HepG2 (cell line): ENCODE measurements around the gene MAN1C1. TPM values are rescaled to one million over a fixed set of nuclear protein-coding genes. Genes with fewer than 3 reads are reported as not detected.

Experiments used
- ARID5B ChIP-seq: IDR thresholded peaks from 2 replicates; pipeline ENCODE4 v1.4.0; 2020; ENCODE audit warnings: mild to moderate bottlenecking, missing genetic modification reagents
- ASH2L ChIP-seq: fragments of 300-600, 200-600 bp; sonication (generic); IDR thresholded peaks from 2 replicates; pipeline ENCODE4 v1.7.0; 2017; ENCODE audit warnings: low read depth, mild to moderate bottlenecking, moderate library complexity, mixed read lengths, low read length; ENCODE audit not compliant: insufficient read length
- CERS6 ChIP-seq: sonication (generic); formaldehyde crosslinking; IDR thresholded peaks from 2 replicates; pipeline ENCODE4 v1.5.0; 2020; ENCODE audit warnings: missing genetic modification reagents
- DNMT1 ChIP-seq: sonication (generic); formaldehyde crosslinking; IDR thresholded peaks from 2 replicates; pipeline ENCODE4 v1.5.1; 2020; ENCODE audit warnings: mild to moderate bottlenecking, missing genetic modification reagents
- EED ChIP-seq: sonication (generic); formaldehyde crosslinking; IDR thresholded peaks from 2 replicates; pipeline ENCODE4 v1.5.0; 2020; ENCODE audit warnings: mild to moderate bottlenecking, missing genetic modification reagents
- FOXO4 ChIP-seq: sonication (generic); formaldehyde crosslinking; conservative IDR thresholded peaks from 2 replicates; pipeline ENCODE4 v1.8.1; 2023; ENCODE audit warnings: missing genetic modification reagents
- GATAD1 ChIP-seq: IDR thresholded peaks from 2 replicates; pipeline ENCODE4 v1.6.1; 2016; ENCODE audit warnings: missing genetic modification reagents, missing compliant biosample characterization
- NCOA2 ChIP-seq: sonication (generic); formaldehyde crosslinking; IDR thresholded peaks from 2 replicates; pipeline ENCODE4 v1.8.0; 2022; ENCODE audit warnings: inconsistent platforms
- NFATC3 ChIP-seq: sonication (generic); formaldehyde crosslinking; IDR thresholded peaks from 2 replicates; pipeline ENCODE4 v1.5.1; 2020; ENCODE audit warnings: mild to moderate bottlenecking, missing genetic modification reagents
- PCBP2 ChIP-seq: fragments of 200-400 bp; formaldehyde crosslinking; optimal IDR thresholded peaks from 2 replicates; pipeline ENCODE3; 2018; ENCODE audit warnings: low read length, low read depth; ENCODE audit not compliant: poor library complexity, severe bottlenecking
- POLR2AphosphoS5 ChIP-seq: IDR thresholded peaks from 2 replicates; pipeline ENCODE4 v1.6.1; 2012; ENCODE audit warnings: low read depth, low read length
- SMAD3 ChIP-seq: sonication (generic); formaldehyde crosslinking; IDR thresholded peaks from 2 replicates; pipeline ENCODE4 v1.4.0; 2020; ENCODE audit warnings: missing genetic modification reagents
- SMYD3 ChIP-seq: sonication (generic); formaldehyde crosslinking; IDR thresholded peaks from 2 replicates; pipeline ENCODE4 v1.8.1; 2023; ENCODE audit warnings: mild to moderate bottlenecking, missing genetic modification reagents
- SRF ChIP-seq: IDR thresholded peaks from 2 replicates; pipeline ENCODE4 v1.6.1; 2011; ENCODE audit warnings: mild to moderate bottlenecking, low read depth, low read length, moderate library complexity
- ZFP36L2 ChIP-seq: sonication (generic); formaldehyde crosslinking; IDR thresholded peaks from 2 replicates; pipeline ENCODE4 v1.4.0; 2020; ENCODE audit warnings: missing genetic modification reagents
- ZMAT3 ChIP-seq: sonication (generic); formaldehyde crosslinking; conservative IDR thresholded peaks from 2 replicates; pipeline ENCODE4 v1.7.0; 2021; ENCODE audit warnings: missing genetic modification reagents
- ZNF17 ChIP-seq: sonication (generic); formaldehyde crosslinking; IDR thresholded peaks from 2 replicates; pipeline ENCODE4 v1.5.0; 2020; ENCODE audit warnings: mild to moderate bottlenecking, missing genetic modification reagents
- ZNF232 ChIP-seq: sonication (generic); formaldehyde crosslinking; IDR thresholded peaks from 2 replicates; pipeline ENCODE4 v1.4.0; 2020; ENCODE audit warnings: missing genetic modification reagents, borderline replicate concordance
- ZNF331 ChIP-seq: sonication (generic); formaldehyde crosslinking; IDR thresholded peaks from 2 replicates; pipeline ENCODE4 v1.4.0; 2020; ENCODE audit warnings: missing genetic modification reagents
- ZNF468 ChIP-seq: sonication (generic); formaldehyde crosslinking; IDR thresholded peaks from 2 replicates; pipeline ENCODE4 v1.8.0; 2022; ENCODE audit warnings: mild to moderate bottlenecking, moderate library complexity, missing genetic modification reagents
- ZNF513 ChIP-seq: sonication (generic); formaldehyde crosslinking; conservative IDR thresholded peaks from 2 replicates; pipeline ENCODE4 v1.5.0; 2020; ENCODE audit warnings: missing genetic modification reagents
- polyA plus RNA-seq, 8 experiments: library from polyadenylated mRNA; depleted of rRNA in 3 of 8; stranded (reverse) in 7 of 8; unstranded in 1 of 8; fragments of >200 nt; fragmentation: Illumina TruSeq in 4 of 8; extraction: Trizol in 4 of 8; gene quantifications; 2 replicates each; pipeline versions ENCODE4 v1.2.1 to v1.2.3, GENCODE V29; 2011 to 2016; ENCODE audit warnings: low read depth in 4 of 8, missing spikeins in 1 of 8, mixed read lengths in 1 of 8; ENCODE audit not compliant: insufficient read depth in 1 of 8
- total RNA-seq, 5 experiments: library from RNA; depleted of rRNA; stranded (reverse); fragments of >200 nt; fragmentation: Illumina TruSeq; extraction: Trizol; gene quantifications; 2 replicates each; pipeline ENCODE4 v1.2.3, GENCODE V29; 2016; ENCODE audit warnings: low read depth in 1 of 5
- TF ChIP-seq, protein P1 (sequence below), 2 experiments: fragments of 450-650 bp in 1 of 2; sonication (generic) in 1 of 2; formaldehyde crosslinking; IDR thresholded peaks; 2 replicates each; pipeline versions ENCODE4 v1.5.0 to v1.8.0; 2020 to 2022; ENCODE audit warnings: mild to moderate bottlenecking in 1 of 2, missing genetic modification reagents in 1 of 2

MAN1C1 gene
- total and polyA plus RNA-seq, 2 of the 13 experiments (the other 11 are each of a cell fraction or from before 2014, with no cell fraction given): 0.18 to 0.49 TPM

- TF ChIP-seq SMYD3 (CRISPR knock-in tag) (no peak), EED (no peak), ZNF513 (CRISPR knock-in tag) (no peak), CERS6 (CRISPR knock-in tag) (no peak), ZNF331 (no peak), ZNF17 (CRISPR knock-in tag) (no peak), DNMT1 (no peak), ASH2L (no peak), ZNF232 (CRISPR knock-in tag) (no peak), FOXO4 (CRISPR knock-in tag) (no peak), SMAD3 (no peak), GATAD1 (CRISPR knock-in tag) (no peak), ARID5B (CRISPR knock-in tag) (no peak), POLR2AphosphoS5 (no peak), PCBP2 (no peak), ZFP36L2 (CRISPR knock-in tag) (no peak), ZNF468 (CRISPR knock-in tag) (no peak), NCOA2 (CRISPR knock-in tag) (no peak; the same call in 1 of the 2 replicates), NFATC3 (CRISPR knock-in tag) (no peak), SRF (no peak), ZMAT3 (CRISPR knock-in tag) (no peak)
- TF ChIP-seq, protein P1, sequence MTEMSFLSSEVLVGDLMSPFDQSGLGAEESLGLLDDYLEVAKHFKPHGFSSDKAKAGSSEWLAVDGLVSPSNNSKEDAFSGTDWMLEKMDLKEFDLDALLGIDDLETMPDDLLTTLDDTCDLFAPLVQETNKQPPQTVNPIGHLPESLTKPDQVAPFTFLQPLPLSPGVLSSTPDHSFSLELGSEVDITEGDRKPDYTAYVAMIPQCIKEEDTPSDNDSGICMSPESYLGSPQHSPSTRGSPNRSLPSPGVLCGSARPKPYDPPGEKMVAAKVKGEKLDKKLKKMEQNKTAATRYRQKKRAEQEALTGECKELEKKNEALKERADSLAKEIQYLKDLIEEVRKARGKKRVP (CRISPR knock-in tag; IDR thresholded peaks at IDR 0.05): no peak
Measured at GRCh38 chr1:25616095-25616986, at the start of gene MAN1C1 (continued).
